Stimulated activated naive CD8-positive, alpha-beta T cell treated with anti-CD3 and anti-CD28 coated beads, Interleukin-15, Interleukin-2, amounts not matched to agents 100 ng/mL and 50 ng/mL, for 24 hours (primary cell): ENCODE data around the gene HABP4.
A peak's percentile ranks its signal among the peaks of the same experiment; 100 is the strongest.

Experiments used
- H3K27ac Mint-ChIP-seq: one replicate; pipeline ENCODE4 v1.8.0; 2021; ENCODE audit warnings: mild to moderate bottlenecking, mixed read lengths
- H3K27me3 Mint-ChIP-seq: one replicate; pipeline ENCODE4 v1.8.0; 2021; ENCODE audit warnings: mixed read lengths
- H3K36me3 Mint-ChIP-seq: one replicate; pipeline ENCODE4 v1.8.0; 2021; ENCODE audit warnings: low read depth, mixed read lengths
- H3K4me1 Mint-ChIP-seq: one replicate; pipeline ENCODE4 v1.8.0; 2021; ENCODE audit warnings: low read depth, mixed read lengths
- H3K4me3 Mint-ChIP-seq: one replicate; pipeline ENCODE4 v1.8.0; 2021; ENCODE audit warnings: mild to moderate bottlenecking, mixed read lengths
- H3K9me3 Mint-ChIP-seq: one replicate; pipeline ENCODE4 v1.8.0; 2021; ENCODE audit warnings: mixed read lengths

HABP4 gene, protein sequence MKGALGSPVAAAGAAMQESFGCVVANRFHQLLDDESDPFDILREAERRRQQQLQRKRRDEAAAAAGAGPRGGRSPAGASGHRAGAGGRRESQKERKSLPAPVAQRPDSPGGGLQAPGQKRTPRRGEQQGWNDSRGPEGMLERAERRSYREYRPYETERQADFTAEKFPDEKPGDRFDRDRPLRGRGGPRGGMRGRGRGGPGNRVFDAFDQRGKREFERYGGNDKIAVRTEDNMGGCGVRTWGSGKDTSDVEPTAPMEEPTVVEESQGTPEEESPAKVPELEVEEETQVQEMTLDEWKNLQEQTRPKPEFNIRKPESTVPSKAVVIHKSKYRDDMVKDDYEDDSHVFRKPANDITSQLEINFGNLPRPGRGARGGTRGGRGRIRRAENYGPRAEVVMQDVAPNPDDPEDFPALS

GRCh38 chr9:96449845-96450612 is at the start of gene HABP4:
HABP4 (plus strand) TSS chr9:96450169; CDS start chr9:96450280, 111 bp downstream.
- Mint-ChIP-seq H3K27me3 (peaks cover 11% of the 10 kb centered on the region), H3K4me3 (peak within 1 kb of the TSS; percentile 89), H3K4me1 (peaks cover 30% of the 10 kb centered on the region), H3K36me3 (no peaks in the 10 kb centered on the region), H3K27ac (peak within 1 kb of the TSS; percentile 45), H3K9me3 (no peaks in the 10 kb centered on the region)

- peak overlapping the region; percentile 5 for H3K4me3 Mint-ChIP-seq
- H3K27ac Mint-ChIP-seq = no peak overlapping the region
- peaks cover 42% of the 10 kb centered on the region for H3K36me3 Mint-ChIP-seq
- no peaks in the 10 kb centered on the region for H3K27me3 Mint-ChIP-seq
- no peaks in the 10 kb centered on the region for H3K9me3 Mint-ChIP-seq
- H3K4me1 Mint-ChIP-seq = peaks cover 27% of the 10 kb centered on the region
These were observed 41.3 kb upstream of the HABP4 start for GRCh38 chr9:96408409-96409280.

- no peak overlapping the region for H3K27ac Mint-ChIP-seq
- peaks cover 47% of the 10 kb centered on the region for H3K4me1 Mint-ChIP-seq
These were observed 38.7 kb upstream of the HABP4 start for GRCh38 chr9:96411129-96411838.

GRCh38 chr9:96412174-96412913 is 37.6 kb upstream of the HABP4 start:
- Mint-ChIP-seq H3K9me3 (no peaks in the 10 kb centered on the region), H3K27ac (no peak overlapping the region), H3K27me3 (no peaks in the 10 kb centered on the region), H3K36me3 (peaks cover 47% of the 10 kb centered on the region), H3K4me1 (peaks cover 51% of the 10 kb centered on the region), H3K4me3 (no peak overlapping the region)

More at GRCh38 chr9:96411129-96411838, 38.7 kb upstream of the HABP4 start:
- Mint-ChIP-seq H3K27me3 (no peaks in the 10 kb centered on the region), H3K36me3 (peaks cover 43% of the 10 kb centered on the region), H3K9me3 (no peaks in the 10 kb centered on the region), H3K4me3 (no peak overlapping the region)

DNA sequence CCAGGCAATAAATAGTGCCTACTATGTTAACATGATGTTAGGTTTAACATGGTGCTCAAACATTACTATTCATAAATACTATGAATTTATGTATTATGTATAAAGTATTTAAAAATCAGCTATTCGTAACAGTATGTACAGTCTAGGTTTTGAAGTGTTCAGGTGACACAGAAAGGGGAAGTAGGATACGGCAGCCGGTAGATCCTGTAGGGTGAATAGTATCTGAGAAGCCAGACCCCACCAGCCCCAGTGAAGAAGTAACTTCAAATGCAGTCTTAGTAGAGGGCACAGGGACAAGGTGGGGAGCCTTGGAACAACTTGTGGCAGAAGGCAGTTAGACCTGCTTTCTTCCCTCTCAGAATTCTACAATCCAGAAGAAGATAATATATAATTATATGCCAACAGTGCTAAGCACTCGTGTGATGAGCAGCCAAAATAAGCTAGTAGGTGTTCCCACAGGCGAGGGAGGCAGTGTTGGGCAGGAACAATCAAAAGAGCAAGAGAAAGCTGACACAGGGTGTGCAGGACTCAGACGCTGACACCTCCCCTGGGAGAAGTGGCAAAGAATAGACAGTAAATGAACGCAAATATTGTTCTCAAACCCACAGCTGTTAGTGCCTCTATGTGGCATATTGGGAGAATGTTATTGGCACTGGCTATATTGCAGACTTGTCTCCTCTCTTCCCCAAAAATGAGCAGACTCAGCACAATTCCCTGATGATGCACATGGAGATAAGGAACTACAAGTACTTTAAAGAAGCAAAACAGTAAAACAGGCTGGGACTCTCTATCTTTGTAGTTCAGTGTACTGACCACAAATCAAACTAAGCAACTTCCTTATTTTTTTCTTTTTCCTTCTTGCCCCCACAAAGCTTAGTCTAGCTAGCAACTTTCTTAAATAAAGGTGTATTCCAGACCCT is 36.4 kb upstream of the HABP4 start:
- Mint-ChIP-seq H3K4me1 (peaks cover 49% of the 10 kb centered on the region), H3K36me3 (peaks cover 44% of the 10 kb centered on the region), H3K27me3 (no peaks in the 10 kb centered on the region), H3K27ac (peak overlapping the region; percentile 38), H3K9me3 (no peaks in the 10 kb centered on the region), H3K4me3 (peak overlapping the region; percentile 67)

GRCh38 chr9:96417051-96417586 is 32.9 kb upstream of the HABP4 start:
- Mint-ChIP-seq H3K4me3 (peak overlapping the region; percentile 95), H3K27ac (peak overlapping the region; percentile 89), H3K9me3 (no peaks in the 10 kb centered on the region), H3K36me3 (peaks cover 19% of the 10 kb centered on the region), H3K4me1 (peaks cover 62% of the 10 kb centered on the region), H3K27me3 (no peaks in the 10 kb centered on the region)

DNA sequence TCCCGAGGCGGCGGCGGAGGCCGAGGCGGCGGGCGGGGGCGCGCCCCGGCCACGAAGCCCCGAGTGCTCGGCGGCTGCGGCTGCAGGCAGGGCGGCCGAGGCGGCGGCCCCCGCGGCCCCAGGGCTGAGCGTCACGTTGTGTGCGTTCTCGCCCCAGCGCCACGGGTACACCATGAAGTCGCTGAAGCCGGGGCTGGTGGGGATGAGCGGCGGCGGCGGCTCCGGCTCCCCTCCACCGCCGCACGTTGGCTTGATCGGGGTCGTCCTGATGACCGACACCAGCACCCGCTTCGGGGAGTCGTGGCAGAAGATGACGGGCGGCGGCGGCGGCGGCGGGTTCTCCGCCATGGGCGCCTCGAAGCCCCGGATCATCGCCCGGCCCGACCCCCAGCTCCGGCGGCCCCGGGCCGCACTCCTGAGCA is 32.3 kb upstream of the HABP4 start:
- H3K4me1 Mint-ChIP-seq = peaks cover 58% of the 10 kb centered on the region
- H3K4me3 Mint-ChIP-seq = peak overlapping the region; percentile 87
- H3K9me3 Mint-ChIP-seq = no peaks in the 10 kb centered on the region
- H3K27ac Mint-ChIP-seq = peak overlapping the region; percentile 86
- no peaks in the 10 kb centered on the region for H3K27me3 Mint-ChIP-seq
- peaks cover 15% of the 10 kb centered on the region for H3K36me3 Mint-ChIP-seq

DNA sequence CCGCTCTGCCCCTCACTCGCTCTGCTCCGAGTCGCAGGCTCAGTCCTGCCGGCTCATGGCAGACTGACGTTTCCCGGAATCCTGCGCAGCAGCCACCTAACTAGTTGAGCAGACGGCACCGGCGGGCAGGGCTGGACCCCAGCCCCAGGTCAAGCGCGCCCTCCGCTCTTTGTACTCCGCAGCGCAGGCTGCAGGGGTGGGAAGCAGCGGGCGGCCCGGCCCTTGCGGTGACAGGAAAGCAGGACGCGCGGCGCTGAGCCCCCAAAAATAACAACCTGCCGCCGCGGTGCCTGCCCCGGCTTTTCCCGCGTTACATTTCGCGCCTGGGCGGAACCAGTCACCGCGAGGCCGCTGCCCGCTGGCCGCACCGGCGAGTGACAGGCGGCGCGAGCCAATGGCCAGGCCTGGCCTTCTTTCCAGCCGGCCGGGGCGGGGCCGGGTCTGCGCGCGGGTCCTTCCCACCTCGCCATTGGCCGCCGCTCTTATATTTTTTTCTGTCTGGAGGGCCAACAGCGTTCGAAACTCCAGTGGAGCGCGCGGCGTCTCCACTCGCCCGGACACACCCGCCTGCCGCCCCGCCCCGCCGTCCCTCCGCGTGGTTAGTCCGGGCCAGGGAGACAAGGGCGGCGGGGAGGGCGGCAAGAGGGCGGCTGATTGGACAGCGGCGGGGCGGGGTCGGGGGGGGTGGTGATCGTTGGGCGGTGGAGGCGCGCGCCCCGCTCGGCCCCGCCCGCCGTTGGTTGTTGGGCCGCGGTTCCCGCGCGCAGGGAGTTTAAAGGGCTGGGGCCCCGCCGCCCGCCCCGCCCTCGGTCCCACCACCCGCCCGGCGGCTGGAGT is 31.7 kb upstream of the HABP4 start, which contains the start of gene ZNF367:
TSS of gene ZNF367 (minus strand) at position 288 of the 837 bp plus-strand sequence. CDS start 338 bp downstream, outside the sequence.
- peak within 1 kb of the TSS; percentile 95 for H3K4me3 Mint-ChIP-seq
- H3K27ac Mint-ChIP-seq = peak within 1 kb of the TSS; percentile 89
- H3K36me3 Mint-ChIP-seq = peaks cover 12% of the 10 kb centered on the region
- H3K4me1 Mint-ChIP-seq = peaks cover 53% of the 10 kb centered on the region
- no peaks in the 10 kb centered on the region for H3K9me3 Mint-ChIP-seq
- no peaks in the 10 kb centered on the region for H3K27me3 Mint-ChIP-seq

GRCh38 chr9:96418920-96419690 is 30.9 kb upstream of the HABP4 start:
- Mint-ChIP-seq H3K4me3 (peak overlapping the region; percentile 87), H3K4me1 (peaks cover 45% of the 10 kb centered on the region), H3K36me3 (peaks cover 10% of the 10 kb centered on the region), H3K27ac (peak overlapping the region; percentile 68), H3K9me3 (no peaks in the 10 kb centered on the region), H3K27me3 (no peaks in the 10 kb centered on the region)

- H3K4me1 Mint-ChIP-seq = peaks cover 39% of the 10 kb centered on the region
- H3K27me3 Mint-ChIP-seq = no peaks in the 10 kb centered on the region
- no peaks in the 10 kb centered on the region for H3K9me3 Mint-ChIP-seq
- peak overlapping the region; percentile 68 for H3K27ac Mint-ChIP-seq
- peak overlapping the region; percentile 87 for H3K4me3 Mint-ChIP-seq
- H3K36me3 Mint-ChIP-seq = peaks cover 10% of the 10 kb centered on the region
These were observed 30.3 kb upstream of the HABP4 start for GRCh38 chr9:96419691-96419969.

GRCh38 chr9:96420468-96421219 is 29.3 kb upstream of the HABP4 start:
- Mint-ChIP-seq H3K27me3 (no peaks in the 10 kb centered on the region), H3K27ac (peak overlapping the region; percentile 68), H3K4me3 (peak overlapping the region; percentile 87), H3K36me3 (peaks cover 10% of the 10 kb centered on the region), H3K4me1 (peaks cover 40% of the 10 kb centered on the region), H3K9me3 (no peaks in the 10 kb centered on the region)
